Astrocyte (in vitro differentiated cells and primary cell): ENCODE data around the gene RCOR1.

Source experiments
- CTCF ChIP-seq: IDR thresholded peaks from 2 replicates; pipeline ENCODE4 v1.5.1; 2011; ENCODE audit warnings: low read depth, mild to moderate bottlenecking, inconsistent platforms, low read length, moderate library complexity; ENCODE audit not compliant: insufficient read depth
- EZH2 ChIP-seq: IDR thresholded peaks from 2 replicates; pipeline ENCODE4 v1.6.1; 2012; ENCODE audit warnings: mild to moderate bottlenecking, low read length, inconsistent platforms; ENCODE audit not compliant: insufficient read depth

GRCh38 chr14:102667703-102668102 lies 75.3 kb downstream of the RCOR1 start:
- TF ChIP-seq CTCF (no peak), EZH2 (no peak)
